Measurements from ENCODE around the gene GLP2R.

Gene GLP2R

GRCh38 chr17:9925457-9925856 lies 99.7 kb downstream of the GLP2R start:
- H3K9me3 Mint-ChIP-seq, result no peaks in the 10 kb centered on the region
- DNase-seq (ENCODE audit: low spot score in 2 of 2) (no peak), ATAC-seq (replicated peaks; ENCODE audit: extremely low read depth, poor library complexity, severe bottlenecking) (no peak)
- no peak overlapping the region for H3K4me3 Mint-ChIP-seq
- H3K27me3 Mint-ChIP-seq, result no peaks in the 10 kb centered on the region
- H3K36me3 Mint-ChIP-seq (ENCODE audit: insufficient read depth), result peaks cover 8% of the 10 kb centered on the region
- peaks cover 4% of the 10 kb centered on the region for H3K4me1 Mint-ChIP-seq
- no peak overlapping the region for H3K27ac Mint-ChIP-seq (ENCODE audit: low read depth)

- H3K36me3 Mint-ChIP-seq (ENCODE audit: insufficient read depth), result peaks cover 8% of the 10 kb centered on the region
- H3K4me1 Mint-ChIP-seq, result peaks cover 4% of the 10 kb centered on the region
- no peak for DNase-seq (ENCODE audit: low spot score in 2 of 2)
- no peak overlapping the region for H3K4me3 Mint-ChIP-seq
- no peak for ATAC-seq (replicated peaks; ENCODE audit: extremely low read depth, poor library complexity, severe bottlenecking)
- no peak overlapping the region for H3K27ac Mint-ChIP-seq (ENCODE audit: low read depth)
- no peaks in the 10 kb centered on the region for H3K27me3 Mint-ChIP-seq
- no peaks in the 10 kb centered on the region for H3K9me3 Mint-ChIP-seq
These were observed 100.6 kb downstream of the GLP2R start for GRCh38 chr17:9926150-9926804.

GRCh38 chr17:9928601-9929333 lies 103.0 kb downstream of the GLP2R start:
- Mint-ChIP-seq H3K4me1 (peaks cover 4% of the 10 kb centered on the region), H3K36me3 (ENCODE audit: insufficient read depth) (peaks cover 7% of the 10 kb centered on the region), H3K9me3 (no peaks in the 10 kb centered on the region), H3K27me3 (no peaks in the 10 kb centered on the region), H3K4me3 (no peak overlapping the region), H3K27ac (ENCODE audit: low read depth) (no peak overlapping the region)
- no peak for ATAC-seq (replicated peaks; ENCODE audit: extremely low read depth, poor library complexity, severe bottlenecking)
- DNase-seq (ENCODE audit: low spot score in 2 of 2), result no peak

DNA sequence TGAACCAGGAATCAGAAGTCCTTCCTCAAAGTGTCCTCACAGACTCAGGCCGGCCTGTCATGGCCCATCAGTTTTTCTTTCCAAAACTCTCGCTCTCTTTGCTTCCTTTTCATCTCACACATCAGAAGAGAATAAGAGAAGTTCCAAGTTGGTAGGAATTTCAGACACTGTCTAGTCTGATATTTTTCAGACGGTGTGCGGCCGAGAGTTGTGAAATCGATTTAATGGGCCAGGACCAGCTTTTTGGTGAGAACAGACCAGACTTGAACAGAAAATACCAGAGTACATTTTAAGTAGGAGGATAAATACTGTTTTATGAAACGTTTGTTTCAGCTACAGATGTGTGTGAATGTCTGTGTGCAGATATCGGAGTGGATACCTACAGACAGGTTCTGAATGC lies 104.1 kb downstream of the GLP2R start:
- peaks cover 4% of the 10 kb centered on the region for H3K4me1 Mint-ChIP-seq
- DNase-seq (ENCODE audit: low spot score in 2 of 2) (no peak), ATAC-seq (replicated peaks; ENCODE audit: extremely low read depth, poor library complexity, severe bottlenecking) (no peak)
- no peaks in the 10 kb centered on the region for H3K27me3 Mint-ChIP-seq
- peaks cover 9% of the 10 kb centered on the region for H3K36me3 Mint-ChIP-seq (ENCODE audit: insufficient read depth)
- no peak overlapping the region for H3K4me3 Mint-ChIP-seq
- H3K27ac Mint-ChIP-seq (ENCODE audit: low read depth), result no peak overlapping the region
- H3K9me3 Mint-ChIP-seq, result no peaks in the 10 kb centered on the region

GRCh38 chr17:9931144-9931741 lies 105.5 kb downstream of the GLP2R start:
- Mint-ChIP-seq H3K4me1 (no peaks in the 10 kb centered on the region), H3K27me3 (no peaks in the 10 kb centered on the region), H3K4me3 (no peak overlapping the region), H3K9me3 (no peaks in the 10 kb centered on the region), H3K36me3 (ENCODE audit: insufficient read depth) (peaks cover 9% of the 10 kb centered on the region), H3K27ac (ENCODE audit: low read depth) (no peak overlapping the region)
- no peak for DNase-seq (ENCODE audit: low spot score in 2 of 2)
- ATAC-seq (replicated peaks; ENCODE audit: extremely low read depth, poor library complexity, severe bottlenecking), result no peak

DNA sequence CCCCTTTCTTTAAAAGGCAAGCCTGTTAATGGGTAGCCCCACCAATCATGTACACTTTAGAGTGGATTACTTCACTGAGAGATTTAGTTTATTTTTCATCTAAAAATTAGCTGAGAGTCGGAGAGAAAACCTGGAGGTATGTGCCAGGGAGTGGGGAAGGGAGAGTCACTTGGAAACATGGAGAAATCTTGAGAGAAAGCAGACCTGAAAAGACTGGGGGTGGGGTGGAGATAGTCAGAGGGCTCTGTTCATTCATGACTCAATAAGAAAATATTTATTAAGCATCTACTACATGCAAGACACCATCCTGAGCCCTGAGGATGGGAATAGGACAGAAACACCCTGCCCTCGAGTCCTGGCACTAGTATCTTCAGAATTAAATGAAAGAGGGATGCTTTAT lies 106.8 kb downstream of the GLP2R start:
- Mint-ChIP-seq H3K4me3 (no peak overlapping the region), H3K9me3 (no peaks in the 10 kb centered on the region), H3K27me3 (no peaks in the 10 kb centered on the region), H3K36me3 (ENCODE audit: insufficient read depth) (peaks cover 9% of the 10 kb centered on the region), H3K4me1 (no peaks in the 10 kb centered on the region), H3K27ac (ENCODE audit: low read depth) (no peak overlapping the region)
- no peak for ATAC-seq (replicated peaks; ENCODE audit: extremely low read depth, poor library complexity, severe bottlenecking)
- DNase-seq (ENCODE audit: low spot score in 2 of 2), result no peak

- ATAC-seq (replicated peaks; ENCODE audit: extremely low read depth, poor library complexity, severe bottlenecking) (no peak), DNase-seq (ENCODE audit: low spot score in 2 of 2) (no peak)
- H3K9me3 Mint-ChIP-seq, result no peaks in the 10 kb centered on the region
- no peak overlapping the region for H3K27ac Mint-ChIP-seq (ENCODE audit: low read depth)
- H3K27me3 Mint-ChIP-seq, result no peaks in the 10 kb centered on the region
- H3K36me3 Mint-ChIP-seq (ENCODE audit: insufficient read depth), result peaks cover 9% of the 10 kb centered on the region
- no peak overlapping the region for H3K4me3 Mint-ChIP-seq
- no peaks in the 10 kb centered on the region for H3K4me1 Mint-ChIP-seq
These were observed 108.6 kb downstream of the GLP2R start for GRCh38 chr17:9934331-9934730.

GRCh38 chr17:9935408-9935807 lies 109.7 kb downstream of the GLP2R start:
- H3K27me3 Mint-ChIP-seq, result no peaks in the 10 kb centered on the region

DNA sequence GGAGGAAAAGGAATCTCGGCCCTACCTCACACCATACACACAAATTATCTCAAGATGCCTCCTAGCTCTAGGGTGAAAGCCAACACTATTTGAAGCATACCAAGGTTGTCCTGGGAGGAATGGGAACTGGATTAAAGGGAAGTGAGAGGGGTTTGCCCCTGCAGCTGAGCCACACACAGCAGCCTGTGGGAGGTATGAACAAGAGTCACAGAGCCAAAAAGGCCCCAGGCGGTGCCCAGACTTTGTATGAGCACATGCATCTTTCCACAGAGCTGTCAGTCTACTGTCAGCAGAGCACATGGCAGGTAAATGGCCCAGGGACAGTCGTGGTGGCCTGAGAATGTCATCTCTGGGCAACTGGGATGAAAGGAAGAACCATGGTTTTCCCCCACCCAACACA lies 110.4 kb downstream of the GLP2R start:
- no peak overlapping the region for H3K27ac Mint-ChIP-seq (ENCODE audit: low read depth)
- no peaks in the 10 kb centered on the region for H3K4me1 Mint-ChIP-seq
- H3K27me3 Mint-ChIP-seq, result no peaks in the 10 kb centered on the region
- H3K9me3 Mint-ChIP-seq, result no peaks in the 10 kb centered on the region
- no peak for DNase-seq (ENCODE audit: low spot score in 2 of 2)
- peaks cover 15% of the 10 kb centered on the region for H3K36me3 Mint-ChIP-seq (ENCODE audit: insufficient read depth)
- no peak overlapping the region for H3K4me3 Mint-ChIP-seq
- ATAC-seq (replicated peaks; ENCODE audit: extremely low read depth, poor library complexity, severe bottlenecking), result no peak

More at GRCh38 chr17:9935408-9935807, 109.7 kb downstream of the GLP2R start:
- ATAC-seq (replicated peaks; ENCODE audit: extremely low read depth, poor library complexity, severe bottlenecking) (no peak), DNase-seq (ENCODE audit: low spot score in 2 of 2) (no peak)
- Mint-ChIP-seq H3K9me3 (no peaks in the 10 kb centered on the region), H3K4me3 (no peak overlapping the region), H3K4me1 (no peaks in the 10 kb centered on the region), H3K27ac (ENCODE audit: low read depth) (no peak overlapping the region), H3K36me3 (ENCODE audit: insufficient read depth) (peaks cover 15% of the 10 kb centered on the region)

DNA sequence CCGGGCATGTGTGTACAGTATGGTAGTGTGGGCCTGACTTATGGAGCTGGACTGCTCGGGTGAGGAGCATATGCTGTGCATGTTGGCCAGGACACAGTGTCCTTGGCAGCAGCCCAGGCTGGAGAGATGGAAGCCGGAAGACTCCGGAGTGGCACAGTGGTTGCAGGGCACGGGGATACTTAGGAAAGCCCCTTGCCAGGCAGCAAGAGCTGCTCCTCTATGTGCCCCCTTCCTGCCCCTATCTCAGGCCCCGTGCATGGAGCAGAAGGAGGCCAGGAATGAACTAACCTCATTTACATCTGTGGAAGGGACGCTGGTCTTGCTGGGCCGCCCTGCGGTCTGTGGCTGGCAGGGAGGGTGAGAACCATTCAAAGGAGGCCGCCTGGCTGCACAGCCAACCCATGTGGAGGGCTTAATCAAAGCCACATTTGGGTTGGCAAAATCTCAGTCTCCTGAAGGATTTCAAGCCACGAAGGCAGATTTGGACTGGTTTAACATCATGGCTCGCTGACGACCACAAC lies 111.6 kb downstream of the GLP2R start:
- DNase-seq (ENCODE audit: low spot score in 2 of 2) (no peak), ATAC-seq (replicated peaks; ENCODE audit: extremely low read depth, poor library complexity, severe bottlenecking) (no peak)
- no peaks in the 10 kb centered on the region for H3K4me1 Mint-ChIP-seq
- no peaks in the 10 kb centered on the region for H3K9me3 Mint-ChIP-seq
- no peak overlapping the region for H3K27ac Mint-ChIP-seq (ENCODE audit: low read depth)
- peaks cover 24% of the 10 kb centered on the region for H3K36me3 Mint-ChIP-seq (ENCODE audit: insufficient read depth)
- H3K4me3 Mint-ChIP-seq, result no peak overlapping the region
- H3K27me3 Mint-ChIP-seq, result no peaks in the 10 kb centered on the region

GRCh38 chr17:9937901-9938300 lies 112.2 kb downstream of the GLP2R start:
- Mint-ChIP-seq H3K27me3 (no peaks in the 10 kb centered on the region), H3K27ac (ENCODE audit: low read depth) (no peak overlapping the region), H3K4me3 (no peak overlapping the region), H3K4me1 (no peaks in the 10 kb centered on the region), H3K9me3 (no peaks in the 10 kb centered on the region), H3K36me3 (ENCODE audit: insufficient read depth) (peaks cover 22% of the 10 kb centered on the region)
- ATAC-seq (replicated peaks; ENCODE audit: extremely low read depth, poor library complexity, severe bottlenecking) (no peak), DNase-seq (ENCODE audit: low spot score in 2 of 2) (no peak)

DNA sequence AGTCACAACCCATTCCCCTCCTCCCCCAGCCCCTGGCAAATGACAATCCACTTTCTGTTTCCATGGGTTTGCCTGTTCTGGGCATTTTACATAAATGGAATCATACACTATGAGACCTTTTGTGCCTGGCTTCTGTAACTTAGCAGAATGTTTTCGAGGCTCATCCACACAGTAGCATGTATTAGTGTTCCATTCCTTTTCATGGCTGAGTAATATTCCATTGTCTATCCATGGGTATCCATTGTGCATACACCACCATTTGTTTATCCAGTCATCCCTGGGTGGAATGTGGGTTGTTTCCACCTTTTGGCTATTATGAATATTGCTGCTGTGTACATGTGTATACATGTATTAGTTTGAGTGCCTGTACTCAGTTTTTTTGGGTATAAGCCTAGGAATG lies 113.0 kb downstream of the GLP2R start:
- Mint-ChIP-seq H3K27me3 (no peaks in the 10 kb centered on the region), H3K4me1 (no peaks in the 10 kb centered on the region), H3K27ac (ENCODE audit: low read depth) (no peak overlapping the region), H3K4me3 (no peak overlapping the region), H3K36me3 (ENCODE audit: insufficient read depth) (peaks cover 22% of the 10 kb centered on the region), H3K9me3 (no peaks in the 10 kb centered on the region)
- ATAC-seq (replicated peaks; ENCODE audit: extremely low read depth, poor library complexity, severe bottlenecking), result no peak
- DNase-seq (ENCODE audit: low spot score in 2 of 2), result no peak

- Mint-ChIP-seq H3K4me3 (no peak overlapping the region), H3K4me1 (no peaks in the 10 kb centered on the region), H3K27me3 (no peaks in the 10 kb centered on the region), H3K27ac (ENCODE audit: low read depth) (no peak overlapping the region), H3K9me3 (no peaks in the 10 kb centered on the region), H3K36me3 (ENCODE audit: insufficient read depth) (peaks cover 21% of the 10 kb centered on the region)
- ATAC-seq (replicated peaks; ENCODE audit: extremely low read depth, poor library complexity, severe bottlenecking) (no peak), DNase-seq (ENCODE audit: low spot score in 2 of 2) (no peak)
These were observed 115.1 kb downstream of the GLP2R start for GRCh38 chr17:9940841-9941240.
